Astrocyte of the cerebellum (primary cell): ENCODE results near the gene LGALS3.

Experiments
- DNase-seq: peaks from one replicate; pipeline ENCODE4 v3.0.0-alpha.2; 2011; ENCODE audit warnings: low read depth
- H3K4me3 ChIP-seq: 2 replicates; pipeline ENCODE4 v1.5.1; 2011; ENCODE audit warnings: mild to moderate bottlenecking, low read depth, low read length, moderate library complexity
- CTCF ChIP-seq: IDR thresholded peaks from 2 replicates; pipeline ENCODE4 v1.5.1; 2012; ENCODE audit warnings: low read length, low read depth, moderate library complexity, mild to moderate bottlenecking; ENCODE audit errors: missing control alignments
- in situ Hi-C: cut with HindIII; loops from 2 replicates; pipeline ENCODE4 v1.10.0; 2017; ENCODE audit warnings: low sequenced_read_pairs

The LGALS3 gene

DNA sequence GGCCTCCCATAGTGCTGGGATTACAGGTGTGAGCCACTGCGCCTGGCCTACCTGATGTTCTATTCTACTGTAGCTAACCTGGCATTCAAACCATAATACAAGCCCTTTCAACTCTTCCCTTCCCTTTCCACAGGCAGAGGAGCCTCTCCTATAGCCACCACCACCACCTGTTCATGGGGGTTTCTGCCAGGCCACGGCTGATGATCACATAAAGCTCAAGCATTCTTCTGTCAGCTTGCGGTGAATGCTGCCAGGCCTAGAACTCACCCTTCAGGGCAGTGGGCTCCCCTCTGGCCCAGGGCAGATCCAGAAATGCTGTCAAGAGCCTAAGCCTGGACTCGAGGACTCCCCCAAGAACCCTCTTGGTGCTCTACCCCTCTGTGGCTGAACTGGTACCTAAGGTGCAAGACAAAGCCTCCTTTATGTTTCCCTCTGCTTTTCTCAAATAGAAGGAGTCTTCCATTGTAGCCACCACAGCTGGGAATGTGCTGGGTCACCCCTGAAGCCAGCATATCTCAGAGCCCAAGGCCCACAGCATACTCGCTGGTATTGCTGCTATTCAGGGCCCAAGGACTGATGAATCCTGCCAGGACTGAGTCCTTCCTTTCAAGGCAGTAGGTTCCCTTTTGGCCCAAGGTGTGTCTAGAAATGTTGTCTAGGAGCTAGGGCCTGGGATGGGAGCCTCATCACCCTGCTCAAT lies 65.8 kb downstream of the LGALS3 start:
- DNase-seq: no peak
- H3K4me3 ChIP-seq: no peak overlapping the region
- no peak for TF ChIP-seq CTCF
- in situ Hi-C loops: no loop called here
